Measurements from ENCODE around the gene TNFRSF1B.

DNA sequence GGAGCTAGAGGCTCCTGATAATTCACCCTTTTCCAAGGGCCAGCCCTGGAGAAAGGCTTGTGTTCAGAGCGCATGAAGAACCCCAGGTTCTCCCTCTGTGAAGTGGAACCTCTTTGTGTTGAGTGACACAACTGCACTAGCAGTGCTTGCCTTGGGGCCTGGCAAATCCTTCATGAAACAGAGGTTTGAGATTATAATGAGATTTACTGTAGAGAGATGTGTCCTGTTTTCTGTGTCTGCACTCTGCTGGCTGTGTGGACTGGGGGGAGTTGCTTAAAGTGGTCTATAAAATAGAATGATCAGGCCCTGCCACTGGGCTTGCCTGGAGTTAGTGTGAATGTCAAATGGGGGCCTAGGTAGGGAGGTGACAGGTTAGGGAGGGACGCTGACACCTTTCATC is 11.5 kb upstream of the TNFRSF1B start:
- no peak for TF ChIP-seq EZH2phosphoT487 (IDR thresholded peaks at IDR 0.05; ENCODE audit: borderline replicate concordance, low read length)
- TF ChIP-seq, protein P1, sequence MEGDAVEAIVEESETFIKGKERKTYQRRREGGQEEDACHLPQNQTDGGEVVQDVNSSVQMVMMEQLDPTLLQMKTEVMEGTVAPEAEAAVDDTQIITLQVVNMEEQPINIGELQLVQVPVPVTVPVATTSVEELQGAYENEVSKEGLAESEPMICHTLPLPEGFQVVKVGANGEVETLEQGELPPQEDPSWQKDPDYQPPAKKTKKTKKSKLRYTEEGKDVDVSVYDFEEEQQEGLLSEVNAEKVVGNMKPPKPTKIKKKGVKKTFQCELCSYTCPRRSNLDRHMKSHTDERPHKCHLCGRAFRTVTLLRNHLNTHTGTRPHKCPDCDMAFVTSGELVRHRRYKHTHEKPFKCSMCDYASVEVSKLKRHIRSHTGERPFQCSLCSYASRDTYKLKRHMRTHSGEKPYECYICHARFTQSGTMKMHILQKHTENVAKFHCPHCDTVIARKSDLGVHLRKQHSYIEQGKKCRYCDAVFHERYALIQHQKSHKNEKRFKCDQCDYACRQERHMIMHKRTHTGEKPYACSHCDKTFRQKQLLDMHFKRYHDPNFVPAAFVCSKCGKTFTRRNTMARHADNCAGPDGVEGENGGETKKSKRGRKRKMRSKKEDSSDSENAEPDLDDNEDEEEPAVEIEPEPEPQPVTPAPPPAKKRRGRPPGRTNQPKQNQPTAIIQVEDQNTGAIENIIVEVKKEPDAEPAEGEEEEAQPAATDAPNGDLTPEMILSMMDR (IDR thresholded peaks at IDR 0.05; ENCODE audit: low read depth, low read length, poor library complexity, severe bottlenecking) = no peak

All from DOHH2 (cell line).